ENCODE results near the gene TEX52.

The TEX52 gene

DNA sequence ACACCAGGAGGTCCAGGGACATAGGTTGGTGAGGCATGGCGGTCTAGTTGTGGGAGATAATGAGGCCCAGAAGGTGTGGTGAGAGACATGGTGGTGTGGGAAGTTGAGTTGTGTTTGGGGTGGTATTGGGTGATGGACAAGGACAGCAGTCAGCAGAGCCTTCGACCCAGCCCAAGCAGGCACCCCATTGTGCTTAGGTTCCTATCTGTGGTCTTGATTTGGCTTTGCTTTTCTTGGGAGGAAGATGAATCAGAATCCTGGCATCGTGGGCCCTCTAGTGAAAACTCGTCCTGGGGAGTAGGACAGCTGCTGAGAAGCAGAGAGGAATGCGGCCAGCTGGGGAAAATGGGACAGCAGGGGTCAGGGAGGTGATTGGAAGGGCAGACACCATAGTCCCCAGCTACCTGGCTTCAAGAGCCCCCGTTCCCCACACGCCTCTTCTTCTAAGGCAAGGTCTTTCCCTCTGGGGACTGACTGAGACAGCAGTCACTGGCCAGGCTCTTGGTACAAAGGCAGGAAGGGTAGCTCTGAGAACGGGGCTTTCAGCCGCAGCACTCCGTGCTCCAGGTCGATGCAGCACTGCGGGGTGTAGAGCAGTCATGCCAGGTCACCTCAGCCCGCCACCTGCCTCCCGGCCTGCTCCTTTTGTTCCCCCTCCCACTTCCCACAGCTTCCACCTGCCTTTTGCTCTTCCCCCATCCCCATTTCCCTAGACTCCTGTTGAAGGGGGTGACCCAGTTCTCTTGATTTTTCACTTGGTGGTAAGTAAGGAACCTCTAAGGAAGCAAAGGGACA is 29.9 kb downstream of the TEX52 start:
- DNase-seq = peak; percentile 50

- no peak for DNase-seq
Measured at GRCh38 chr12:2826036-2826435, 30.8 kb downstream of the TEX52 start.

- DNase-seq = no peak
Measured at GRCh38 chr12:2825132-2825531, 31.7 kb downstream of the TEX52 start.

DNA sequence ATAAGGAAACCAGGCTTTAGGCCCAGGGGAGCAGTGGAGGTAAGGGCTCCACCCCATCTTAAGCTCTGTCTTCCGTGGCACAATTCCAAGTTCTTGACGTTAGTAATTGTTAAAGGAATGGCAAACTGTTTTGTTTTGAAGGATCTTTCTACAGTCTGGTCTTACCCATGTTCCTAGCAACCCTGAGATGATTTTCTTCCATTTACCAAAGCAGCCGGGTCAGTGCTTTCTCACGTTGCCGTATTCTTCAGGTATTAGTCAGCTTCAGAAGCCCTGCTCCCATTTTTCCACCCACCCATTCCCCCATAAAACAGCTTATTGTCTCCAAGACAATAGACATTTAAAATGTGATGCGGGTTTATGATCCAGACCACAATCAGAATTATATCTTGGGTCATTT is 32.3 kb downstream of the TEX52 start:
- DNase-seq = no peak

- DNase-seq = no peak
Measured at GRCh38 chr12:2823483-2823882, 33.4 kb downstream of the TEX52 start.

GRCh38 chr12:2820432-2820831 is 36.4 kb downstream of the TEX52 start:
- no peak for DNase-seq

DNA sequence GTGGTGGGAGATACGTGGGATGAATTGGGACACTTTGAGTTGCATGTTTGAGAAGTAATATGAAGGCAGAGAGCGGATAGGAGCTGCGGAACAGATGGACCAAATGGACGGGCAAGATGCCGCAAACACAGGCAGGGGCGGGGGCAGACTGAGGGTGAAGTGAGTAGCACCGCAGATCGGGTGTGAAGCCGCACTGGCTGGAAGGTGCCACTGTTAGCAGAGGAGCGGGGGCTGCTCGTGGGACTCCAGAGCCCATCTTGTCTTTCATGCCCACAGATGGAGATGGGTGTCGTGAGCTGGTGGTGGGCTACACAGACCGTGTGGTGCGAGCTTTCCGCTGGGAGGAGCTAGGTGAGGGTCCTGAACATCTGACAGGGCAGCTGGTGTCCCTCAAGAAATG is 37.0 kb downstream of the TEX52 start:
- no peak for DNase-seq

- DNase-seq = peak; percentile 53
Measured at GRCh38 chr12:2813214-2814185, 43.3 kb downstream of the TEX52 start.

DNA sequence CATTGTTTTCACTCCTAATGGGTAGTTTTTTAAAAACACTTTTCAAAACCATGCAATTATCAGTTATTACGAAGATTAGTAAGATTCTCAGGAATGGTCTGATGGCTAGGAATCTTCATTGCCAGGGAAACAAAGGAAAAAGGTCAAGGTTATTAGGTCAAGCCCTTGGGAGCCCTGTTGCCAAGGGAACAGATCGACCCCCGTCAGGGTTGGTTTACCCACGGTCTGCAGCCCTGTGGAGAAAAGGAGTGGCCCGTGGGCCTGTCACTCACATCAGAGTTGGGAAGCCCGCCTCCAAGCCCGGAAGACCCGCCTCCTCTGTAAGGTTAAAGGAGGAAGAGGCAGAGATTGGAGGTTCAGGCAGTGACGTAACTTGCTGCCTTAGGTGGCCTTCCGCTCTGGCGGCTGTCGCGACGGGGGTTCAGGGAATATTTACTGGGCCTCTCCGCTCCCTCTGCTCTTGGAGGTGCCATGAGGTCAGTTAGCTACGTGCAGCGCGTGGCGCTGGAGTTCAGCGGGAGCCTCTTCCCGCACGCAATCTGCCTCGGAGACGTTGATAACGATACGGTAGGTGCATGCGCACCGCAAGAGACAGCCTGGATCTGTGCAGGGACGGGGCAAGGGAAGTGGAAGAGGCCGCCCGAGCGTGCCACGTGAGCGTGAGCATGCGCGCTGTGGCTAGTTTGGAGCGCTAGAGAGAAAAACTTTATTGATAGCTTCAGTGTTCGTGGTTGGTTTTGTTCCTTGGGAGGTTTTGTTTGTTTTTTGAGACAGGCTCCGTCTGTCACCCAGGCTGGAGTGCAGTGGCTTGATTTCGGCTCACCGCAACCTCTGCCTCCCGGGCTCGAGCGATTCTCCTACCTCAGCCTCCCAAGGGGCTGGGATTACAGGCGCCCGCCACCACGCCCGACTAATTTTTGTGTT is 44.3 kb downstream of the TEX52 start, which contains the start of gene ITFG2:
Gene ITFG2 (plus strand): TSS at position 379 of the 924 bp plus-strand sequence. CDS start 93 bp downstream, at position 472.
- peak; percentile 95 for DNase-seq

DNA sequence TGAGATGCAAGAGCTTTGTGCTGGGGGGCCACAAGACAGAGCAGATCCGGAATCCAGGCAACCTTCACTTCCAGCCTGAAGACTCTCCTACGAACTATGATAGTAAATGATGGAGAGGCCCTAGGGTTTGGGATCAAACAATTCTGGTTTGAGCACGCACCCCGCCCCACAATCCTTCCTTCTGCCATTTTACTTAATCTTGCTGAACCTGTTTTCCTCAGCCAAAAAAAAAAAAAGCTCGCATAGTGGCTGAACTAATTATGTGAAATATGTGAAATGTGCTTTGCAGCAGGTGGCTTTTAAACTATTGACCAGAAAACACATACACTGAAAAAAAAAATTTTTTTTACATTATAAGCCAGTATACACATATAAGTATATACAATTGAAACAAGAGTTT is 45.0 kb downstream of the TEX52 start:
- no peak for DNase-seq

DNA sequence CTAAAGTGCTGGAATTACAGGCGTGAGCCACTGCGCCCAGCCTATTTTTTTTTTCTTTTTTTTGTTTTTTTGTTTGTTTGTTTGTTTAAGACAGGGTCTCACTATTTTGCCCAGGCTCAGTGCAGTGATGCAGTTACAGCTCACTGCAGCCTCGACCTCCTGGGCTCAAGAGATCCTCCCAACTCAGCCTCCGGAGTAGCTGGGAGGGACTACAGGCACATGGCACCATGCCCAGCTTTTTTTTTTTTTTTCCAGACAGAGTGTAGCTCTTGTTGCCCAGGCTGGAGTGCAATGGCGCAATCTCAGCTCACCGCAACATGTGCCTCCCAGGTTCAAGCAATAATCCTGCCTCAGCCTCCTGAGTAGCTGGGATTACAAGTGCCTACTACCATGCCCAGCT is 50.1 kb downstream of the TEX52 start:
- DNase-seq = no peak

GRCh38 chr12:2805143-2805520 is 51.7 kb downstream of the TEX52 start:
- no peak for DNase-seq

DNA sequence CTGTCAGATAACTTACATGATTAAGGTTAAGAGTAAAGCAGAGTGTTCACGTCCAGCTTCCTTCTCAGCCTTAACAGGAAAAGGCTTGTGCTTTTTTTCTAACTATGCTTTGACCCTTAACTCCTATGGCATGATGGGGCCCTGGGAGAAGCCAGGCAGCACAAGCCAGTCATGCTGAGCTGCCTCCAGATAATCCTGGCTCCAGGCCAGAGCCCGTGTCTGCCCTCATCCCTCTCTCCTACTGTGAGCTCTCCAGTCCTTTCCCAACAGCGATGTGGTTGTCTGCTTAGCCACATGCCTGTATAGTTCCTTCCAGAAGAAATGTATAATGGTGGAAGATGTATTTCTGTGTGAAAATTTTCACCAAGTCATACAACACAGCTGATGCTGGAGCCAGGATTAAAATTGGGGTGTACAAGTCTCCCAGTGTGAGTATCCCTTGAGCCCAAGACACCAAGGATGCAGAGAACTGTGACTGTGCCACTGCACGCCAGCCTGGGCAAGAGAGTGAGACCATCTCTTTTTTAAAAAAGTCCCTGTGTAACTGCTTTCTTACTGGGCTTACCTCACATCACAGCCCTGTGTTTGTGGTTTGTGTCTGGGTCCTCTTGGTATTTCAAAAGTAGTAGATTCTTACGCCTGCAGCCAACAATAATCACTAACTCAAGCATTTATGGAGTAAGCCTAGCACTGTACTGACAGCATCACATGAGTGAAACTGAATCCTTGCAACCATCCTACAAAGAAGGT is 52.3 kb downstream of the TEX52 start:
- DNase-seq = no peak

GRCh38 chr12:2803635-2804392 is 53.0 kb downstream of the TEX52 start:
- no peak for DNase-seq

DNA sequence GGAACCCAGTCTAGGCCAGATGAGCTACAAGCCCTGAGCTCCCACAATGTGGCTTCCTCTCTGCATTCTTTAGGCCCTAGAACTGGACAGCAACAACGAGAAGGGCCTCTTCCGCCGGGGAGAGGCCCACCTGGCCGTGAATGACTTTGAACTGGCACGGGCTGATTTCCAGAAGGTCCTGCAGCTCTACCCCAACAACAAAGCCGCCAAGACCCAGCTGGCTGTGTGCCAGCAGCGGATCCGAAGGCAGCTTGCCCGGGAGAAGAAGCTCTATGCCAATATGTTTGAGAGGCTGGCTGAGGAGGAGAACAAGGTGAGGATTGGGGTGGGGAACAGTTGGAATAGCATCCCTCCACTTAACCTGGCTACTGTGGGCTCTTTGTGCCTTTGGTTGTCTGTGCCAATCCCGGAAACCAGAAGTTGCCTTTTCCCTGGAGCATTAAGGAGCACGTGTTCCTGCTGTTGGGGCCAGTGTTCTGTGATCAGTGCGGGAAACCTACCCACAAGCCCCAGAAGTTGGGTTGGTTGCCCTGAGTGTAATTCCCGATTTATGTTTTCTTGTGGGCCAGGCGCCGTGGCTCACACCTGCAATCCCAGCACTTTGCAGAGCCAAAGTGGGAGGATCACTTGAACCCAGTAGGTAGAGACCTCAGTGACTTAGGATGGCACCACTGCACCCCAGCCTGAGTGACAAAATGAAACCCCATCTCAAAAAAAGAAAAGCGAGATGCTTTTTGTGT is 55.6 kb downstream of the TEX52 start:
- DNase-seq = no peak

DNA sequence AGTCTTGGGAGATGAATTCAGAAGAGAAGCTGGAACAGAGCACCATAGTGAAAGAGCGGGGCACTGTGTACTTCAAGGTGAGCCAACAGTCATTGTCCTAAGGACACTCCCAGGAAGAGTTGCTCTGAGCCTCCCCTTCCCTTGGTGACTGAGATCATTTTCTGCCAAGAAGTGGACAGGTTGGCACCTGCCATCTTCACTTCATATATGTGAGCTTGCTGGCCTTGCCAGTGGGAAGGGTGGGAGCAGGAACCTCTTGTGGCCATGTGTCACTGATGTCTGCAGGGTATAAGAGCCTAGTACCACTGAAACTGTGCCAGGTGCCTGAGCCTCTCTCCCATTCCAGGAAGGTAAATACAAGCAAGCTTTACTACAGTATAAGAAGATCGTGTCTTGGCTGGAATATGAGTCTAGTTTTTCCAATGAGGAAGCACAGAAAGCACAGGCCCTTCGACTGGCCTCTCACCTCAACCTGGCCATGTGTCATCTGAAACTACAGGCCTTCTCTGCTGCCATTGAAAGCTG is 56.7 kb downstream of the TEX52 start:
- no peak for DNase-seq

Data from NCI-H2107 (cell line).